OCI-M1 (cell line): ENCODE measurements around the gene EEF2KMT.
"Not testable (repeated sequence)": the region's sequence is repeated elsewhere in the genome, so short reads cannot be mapped to it uniquely, and the experiment has no call there.

Experiments used
- DNase-seq: peaks from one replicate; lab custom pipeline; 2025; lab: John Stamatoyannopoulos, UW

Gene EEF2KMT, protein sequence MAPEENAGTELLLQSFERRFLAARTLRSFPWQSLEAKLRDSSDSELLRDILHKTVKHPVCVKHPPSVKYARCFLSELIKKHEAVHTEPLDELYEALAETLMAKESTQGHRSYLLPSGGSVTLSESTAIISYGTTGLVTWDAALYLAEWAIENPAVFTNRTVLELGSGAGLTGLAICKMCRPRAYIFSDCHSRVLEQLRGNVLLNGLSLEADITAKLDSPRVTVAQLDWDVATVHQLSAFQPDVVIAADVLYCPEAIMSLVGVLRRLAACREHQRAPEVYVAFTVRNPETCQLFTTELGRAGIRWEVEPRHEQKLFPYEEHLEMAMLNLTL

DNA sequence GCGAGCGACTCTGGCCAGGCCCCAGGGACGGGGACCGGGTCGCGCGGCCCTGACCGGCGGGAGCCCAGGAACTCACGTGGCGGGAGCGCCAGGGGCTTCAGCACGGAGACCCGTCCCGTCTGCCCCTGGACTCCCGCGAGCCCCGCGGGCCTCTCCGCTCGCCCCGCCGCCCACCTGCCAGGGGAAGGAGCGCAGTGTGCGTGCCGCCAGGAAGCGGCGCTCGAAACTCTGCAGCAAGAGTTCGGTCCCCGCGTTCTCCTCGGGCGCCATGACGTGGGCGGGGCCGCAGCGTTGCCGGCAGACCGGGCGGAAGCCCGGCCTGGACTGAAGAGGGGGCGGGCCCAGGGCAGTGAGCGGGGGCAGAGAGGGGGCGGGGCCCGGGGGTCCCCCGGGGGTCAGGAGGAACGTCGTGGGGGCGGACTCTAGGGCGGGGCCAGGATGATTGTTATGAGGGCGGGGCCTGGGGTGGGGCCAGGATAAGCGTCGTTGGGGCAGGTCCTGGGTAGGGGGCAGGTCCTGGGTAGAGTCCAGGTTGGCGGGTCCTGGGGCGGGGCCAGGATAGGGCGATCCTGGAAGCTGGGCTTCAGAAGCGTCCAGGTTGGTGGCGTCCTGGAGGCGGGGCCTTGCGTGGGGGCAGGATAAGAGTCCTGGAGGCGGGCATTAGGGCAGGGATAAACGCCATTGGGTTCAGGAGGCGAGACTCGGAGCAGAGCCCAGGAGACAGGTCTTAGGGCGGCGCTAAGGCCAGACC, at the start of gene EEF2KMT:
TSS of gene EEF2KMT (minus strand) at position 326 of the 751 bp plus-strand sequence. CDS start at position 270, 56 bp downstream.
- peak; percentile 99 for DNase-seq

- not testable (repeated sequence) for DNase-seq
Measured at GRCh38 chr16:5144621-5144956, 47.0 kb upstream of the EEF2KMT start.

DNA sequence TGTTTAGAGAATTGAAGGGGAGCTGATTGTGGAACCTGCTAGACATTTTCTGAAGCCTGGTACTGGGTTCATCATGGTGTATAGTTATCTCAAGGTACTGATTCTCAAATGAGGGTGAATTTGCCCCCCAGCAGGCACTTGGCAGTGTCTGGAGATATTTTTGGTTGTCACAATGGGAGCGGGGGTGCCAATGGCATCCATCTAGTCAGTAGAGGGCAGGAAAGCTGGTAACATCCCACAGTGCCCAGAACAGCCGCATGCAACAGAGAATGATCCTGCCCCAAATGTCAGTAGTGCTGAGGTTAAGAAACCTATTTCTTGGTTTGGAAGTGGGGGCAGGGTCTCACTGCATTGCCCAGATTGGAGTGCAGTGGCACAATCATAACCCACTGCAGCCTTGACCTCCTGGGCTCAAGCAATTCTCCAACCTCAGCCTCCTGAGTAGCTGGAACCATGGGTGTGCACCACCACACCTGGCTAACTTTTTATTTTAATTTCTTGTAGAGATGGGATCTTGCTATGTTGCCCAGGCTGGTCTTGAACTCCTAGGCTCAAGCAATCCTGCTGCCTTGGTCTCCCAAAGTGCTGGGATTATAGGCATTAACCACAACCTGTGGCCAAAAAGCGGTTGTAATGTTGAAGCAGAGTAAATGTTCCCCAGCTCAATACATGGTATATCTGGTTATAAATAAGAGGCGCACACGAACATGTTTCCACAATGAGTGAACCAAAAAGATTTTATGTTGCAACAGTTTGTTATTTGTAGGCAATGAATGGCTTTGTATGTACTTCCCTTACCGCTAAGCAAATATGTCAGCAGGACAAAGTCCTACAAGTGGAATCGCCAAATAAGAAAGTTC, 46.4 kb upstream of the EEF2KMT start:
- no peak for DNase-seq

DNA sequence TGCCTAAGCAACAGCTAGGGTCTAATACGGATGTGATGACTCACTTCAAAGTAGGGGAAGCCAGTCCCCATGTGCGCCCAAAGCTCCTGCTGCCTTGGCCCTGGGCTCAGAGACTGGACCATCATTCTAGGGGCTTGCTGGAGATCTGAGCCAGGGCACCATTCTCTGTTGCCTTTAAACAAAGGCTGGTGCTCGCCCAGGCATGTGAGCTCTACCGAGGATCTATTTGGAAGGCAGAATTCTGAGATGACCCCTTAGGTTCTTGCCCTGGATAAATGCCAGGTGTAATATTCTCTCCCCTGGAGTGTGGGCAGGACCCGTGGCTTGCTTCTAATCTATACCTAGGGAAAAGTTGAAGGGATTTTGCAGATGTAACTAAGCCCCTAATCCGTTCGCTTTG, 42.6 kb upstream of the EEF2KMT start:
- not testable (repeated sequence) for DNase-seq

GRCh38 chr16:5134739-5135452, 37.3 kb upstream of the EEF2KMT start:
- not testable (repeated sequence) for DNase-seq

DNA sequence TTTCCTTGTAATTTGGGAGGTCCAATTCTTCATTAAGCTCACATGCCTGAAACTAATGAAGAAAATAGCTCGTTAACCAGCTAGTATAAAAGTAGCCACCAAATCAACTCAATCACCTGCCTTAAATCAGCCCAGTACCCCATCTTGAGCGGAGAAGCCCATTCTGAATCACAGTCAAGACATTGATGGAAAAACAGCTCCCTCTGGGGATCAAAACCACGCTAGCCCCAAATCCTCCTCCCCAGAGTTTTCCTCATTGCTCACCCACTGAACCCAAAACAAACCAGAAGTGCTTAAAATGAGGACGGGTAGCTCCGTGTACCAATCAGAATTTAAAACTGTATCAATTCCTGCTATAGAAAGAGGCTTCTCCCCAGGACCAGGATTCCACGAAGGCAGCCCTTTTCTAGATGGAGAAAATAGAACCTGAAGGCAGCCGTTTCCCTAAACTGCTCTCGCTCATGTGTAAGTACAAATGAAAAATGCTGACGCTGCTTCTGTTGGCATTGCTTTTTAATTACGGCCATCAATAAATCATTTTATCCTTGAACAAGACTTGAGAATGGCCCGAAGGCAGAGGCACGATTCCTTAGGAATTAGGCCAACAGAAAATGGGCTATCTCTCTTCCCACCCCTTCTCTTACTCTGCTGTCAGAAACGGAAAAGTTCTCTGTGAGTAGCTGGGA, 35.5 kb upstream of the EEF2KMT start:
- DNase-seq = not testable (repeated sequence)

- not testable (repeated sequence) for DNase-seq
Measured at GRCh38 chr16:5131467-5132004, 33.9 kb upstream of the EEF2KMT start.

DNA sequence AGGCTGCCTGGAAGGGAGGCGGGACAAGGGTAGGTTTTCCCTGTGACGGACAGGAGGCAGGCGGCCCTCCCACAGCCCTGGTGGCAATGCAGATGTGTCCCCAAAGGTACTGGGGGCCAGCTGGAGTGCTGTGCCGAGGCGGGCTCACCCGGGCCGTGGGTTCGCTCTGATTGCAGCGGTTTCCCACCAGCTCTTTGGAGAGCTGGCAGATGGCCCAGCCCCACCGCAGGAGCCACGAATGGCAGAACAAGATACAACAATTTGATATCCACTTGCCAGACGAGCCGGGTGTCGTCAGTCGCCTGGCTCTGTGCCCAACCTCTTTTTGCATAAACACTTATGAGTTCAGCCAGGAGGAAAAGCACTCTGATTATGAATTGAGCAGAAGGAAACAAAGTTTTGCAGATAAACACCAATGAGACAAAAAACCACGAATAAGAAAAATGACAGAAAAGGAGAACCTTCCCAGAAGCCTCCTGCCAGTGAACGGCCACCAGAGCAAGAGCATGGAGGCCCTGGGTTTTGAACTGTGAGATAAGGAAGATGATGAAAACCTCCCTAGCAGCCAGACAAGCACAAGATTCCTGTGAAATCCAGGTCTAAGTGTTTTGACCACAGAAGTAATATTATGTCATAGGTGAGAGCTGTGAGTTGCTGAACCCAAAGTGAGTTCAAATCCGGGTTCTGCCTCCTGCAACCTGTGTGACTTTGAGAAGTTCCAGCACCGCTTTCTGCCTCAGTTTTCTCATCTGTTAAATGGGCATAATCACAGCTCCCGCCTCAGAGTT, 19.9 kb upstream of the EEF2KMT start:
- peak; percentile 96 for DNase-seq

DNA sequence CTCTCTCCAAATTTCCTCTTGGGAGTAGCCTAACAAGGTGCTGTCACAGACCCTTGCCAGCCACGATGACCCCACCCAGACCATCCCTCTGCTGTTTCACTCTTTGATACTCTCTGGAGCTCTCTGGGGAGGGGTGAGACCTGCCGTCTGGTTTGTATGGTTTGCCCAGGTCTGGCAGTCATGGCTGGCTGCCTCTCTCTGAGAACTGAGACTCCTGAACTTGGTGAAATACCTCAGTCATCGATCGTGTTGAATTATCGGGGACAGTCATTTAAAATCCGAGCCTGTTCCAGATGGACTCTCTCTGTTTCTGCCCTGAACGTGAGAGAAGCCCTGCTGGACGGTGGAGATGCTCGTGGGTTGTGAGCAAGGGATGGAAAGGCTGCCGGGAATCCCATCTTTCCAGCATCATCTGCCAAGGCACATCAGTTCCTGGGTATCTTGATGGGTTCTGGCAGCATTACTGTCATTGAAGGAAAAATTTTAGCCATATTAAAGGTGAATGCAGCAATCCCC, 19.2 kb upstream of the EEF2KMT start:
- DNase-seq = not testable (repeated sequence)

DNA sequence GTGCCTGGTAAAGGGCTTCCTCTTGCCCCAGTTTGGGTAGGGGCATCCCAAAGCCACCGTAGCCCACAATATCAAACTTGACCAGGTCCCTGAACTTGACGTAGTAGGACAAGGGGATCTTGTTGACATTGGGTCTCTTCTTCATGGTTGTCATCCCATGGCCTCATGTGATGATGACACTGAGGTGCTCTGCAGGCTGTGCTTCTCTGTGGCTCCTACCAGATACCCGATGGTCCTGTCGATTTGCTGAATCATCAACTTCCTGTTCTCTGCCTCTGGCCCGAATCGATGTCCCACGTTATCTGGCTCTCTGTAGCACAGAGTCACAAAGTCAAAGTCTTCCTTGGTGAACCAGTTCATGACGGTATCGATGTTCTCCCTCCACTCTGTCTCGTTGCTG, 13.3 kb upstream of the EEF2KMT start:
- peak; percentile 68 for DNase-seq

GRCh38 chr16:5108505-5109158, 11.0 kb upstream of the EEF2KMT start:
- no peak for DNase-seq

DNA sequence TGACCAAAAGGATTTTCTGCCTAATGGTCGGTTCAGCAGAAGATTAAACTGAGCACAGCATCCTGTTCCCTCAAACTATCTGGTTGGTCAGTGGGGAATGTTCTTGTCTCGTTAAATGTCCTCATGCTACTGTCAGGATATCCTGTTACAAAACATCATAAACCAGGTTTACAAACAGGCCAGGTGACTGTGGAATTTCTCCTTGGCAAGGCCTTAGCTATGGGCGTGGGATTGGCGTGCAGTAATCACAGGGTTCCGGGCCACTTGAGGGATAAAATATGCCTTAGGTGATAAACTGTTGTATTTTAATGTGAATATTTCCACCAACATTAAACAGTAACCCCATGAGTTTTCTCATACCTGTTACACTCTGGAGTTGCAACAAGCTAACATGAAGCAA, 7.4 kb upstream of the EEF2KMT start:
- not testable (repeated sequence) for DNase-seq

DNA sequence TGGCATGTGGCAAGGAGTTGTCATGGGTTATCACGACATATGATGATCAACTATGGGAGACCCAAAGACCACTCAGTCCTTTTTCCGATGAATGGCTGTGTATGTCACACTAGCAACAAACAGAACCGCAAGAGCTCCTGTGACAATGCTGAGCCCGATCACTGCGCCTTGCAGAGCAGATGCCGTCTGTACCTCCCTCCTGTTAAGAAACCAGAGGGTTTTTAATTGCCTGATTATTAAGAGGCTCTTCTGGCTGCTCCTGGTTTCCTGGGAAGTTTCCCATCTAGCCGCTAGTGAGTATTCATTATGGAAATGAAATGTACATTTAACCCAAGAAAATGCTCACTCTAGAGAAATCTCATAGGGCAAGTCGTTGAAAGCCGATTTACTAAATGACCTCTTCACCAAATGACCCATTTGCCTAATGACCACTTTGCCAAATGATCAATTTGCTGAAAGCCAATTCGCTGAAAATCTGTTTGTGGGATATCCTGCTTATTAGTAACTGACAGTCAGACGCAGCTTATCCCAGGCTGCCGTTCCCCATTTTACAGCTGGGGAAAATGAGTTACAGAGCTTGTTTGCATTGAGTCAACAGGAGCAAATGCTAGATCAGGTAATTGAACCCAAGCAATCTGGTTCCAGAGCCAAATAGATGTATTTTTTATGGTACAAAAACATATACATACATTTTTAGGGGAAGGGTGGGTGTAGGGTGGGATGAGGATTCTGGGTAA, 5.9 kb upstream of the EEF2KMT start:
- DNase-seq = not testable (repeated sequence)

- not testable (repeated sequence) for DNase-seq
Measured at GRCh38 chr16:5099174-5099573, 1.6 kb upstream of the EEF2KMT start.

DNA sequence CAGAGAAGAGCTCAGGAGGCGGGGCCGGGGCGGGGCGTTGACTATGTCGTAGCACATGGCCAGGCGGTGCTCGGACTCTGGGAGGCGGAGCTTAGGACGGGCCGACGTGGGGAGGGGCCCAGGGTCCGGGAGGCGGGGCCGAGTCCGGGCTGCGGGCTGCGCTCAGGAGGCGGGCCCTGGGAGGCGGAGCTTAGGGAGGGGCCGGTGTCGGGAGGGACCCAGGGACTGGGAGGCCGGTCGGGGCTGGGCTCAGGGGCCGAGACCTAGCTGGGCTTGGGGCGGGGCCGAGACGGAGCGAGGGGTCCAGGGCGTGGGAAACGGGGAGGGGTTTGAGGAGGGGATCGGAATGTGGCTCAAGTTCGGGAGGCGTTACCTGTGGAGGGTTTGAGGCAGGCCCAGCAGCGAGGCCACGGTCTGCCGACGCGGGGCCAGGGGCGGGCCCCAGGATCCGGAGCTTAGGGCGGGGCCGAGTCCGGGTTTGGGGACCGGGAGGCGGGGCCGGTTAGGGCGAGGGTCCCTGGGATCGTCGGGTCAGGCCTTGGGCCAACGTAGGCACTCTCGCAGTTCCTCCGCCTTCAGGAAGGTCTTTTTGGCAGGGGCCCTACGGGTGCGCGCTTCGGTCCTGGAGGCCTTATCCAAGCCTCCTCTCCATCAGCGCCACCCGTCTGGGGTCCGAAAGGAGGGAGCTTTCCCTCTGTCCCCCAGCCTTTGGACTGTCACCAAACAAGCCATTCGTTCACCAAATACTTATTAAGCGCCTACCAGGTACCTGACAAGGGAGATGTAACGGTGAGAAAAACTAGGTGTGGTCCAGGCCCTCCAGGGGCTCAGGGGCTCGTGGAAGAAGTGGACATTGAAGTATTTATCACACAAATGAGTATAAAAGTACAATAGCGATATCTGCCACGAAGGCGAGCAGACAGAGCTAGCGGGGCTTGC, 895 bp upstream of the EEF2KMT start:
- DNase-seq = peak; percentile 38

DNA sequence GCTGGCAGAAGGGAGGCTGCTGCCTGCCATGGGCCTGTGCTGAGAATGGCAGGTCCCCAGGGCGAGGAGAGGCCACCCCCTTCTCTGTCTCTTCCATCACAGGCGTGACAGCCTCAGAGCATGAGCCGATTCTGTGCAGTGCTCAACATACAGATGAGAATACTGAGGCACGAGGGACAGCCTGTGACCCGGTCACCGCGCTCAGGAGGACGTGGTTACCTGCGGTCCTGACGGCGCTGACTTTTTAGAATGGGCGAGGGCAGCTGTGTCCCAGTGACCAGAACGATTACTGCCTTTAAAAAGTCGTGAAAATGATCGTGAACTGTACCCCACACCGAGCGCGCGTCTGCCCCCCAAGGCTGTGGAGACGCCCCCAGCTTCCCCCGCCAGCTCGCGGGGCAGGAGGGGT, 530 bp downstream of the EEF2KMT start:
- peak; percentile 28 for DNase-seq

- not testable (repeated sequence) for DNase-seq
Measured at GRCh38 chr16:5096437-5097060, 1.0 kb downstream of the EEF2KMT start.
